Stomach (tissue), 4 donors: ENCODE results near the gene RBM6.

Experiments
- CTCF ChIP-seq, 7 experiments: fragments of 450-650 bp in 4 of 7; fragments of 200-600 bp in 3 of 7; sonication (generic) in 3 of 7; IDR thresholded peaks; one replicate each; pipeline ENCODE4 v1.5.1; 2016 to 2019; ENCODE audit warnings: antibody characterized with exemption in 7 of 7, control low read depth in 2 of 7, mild to moderate bottlenecking in 1 of 7
- EP300 ChIP-seq: sonication (generic); formaldehyde crosslinking; IDR thresholded peaks from one replicate; pipeline ENCODE4 v1.6.1; 2017; ENCODE audit warnings: antibody characterized with exemption
- POLR2A ChIP-seq, 4 donors: fragments of 450-650 bp; IDR thresholded peaks; one replicate each; pipeline ENCODE4 v1.6.1; 2016; ENCODE audit warnings: antibody characterized with exemption in 4 of 4, control low read depth in 2 of 4, mild to moderate bottlenecking in 1 of 4, moderate library complexity in 1 of 4

- no peak for TF ChIP-seq CTCF (IDR thresholded peaks at IDR 0.05)
- TF ChIP-seq POLR2A (IDR thresholded peaks at IDR 0.05), result no peak
- no peak for TF ChIP-seq EP300
Measured at GRCh38 chr3:50095352-50095998, 155.5 kb downstream of the RBM6 start.
